RPMI7951 (cell line): ENCODE data around the gene PIK3IP1. TPM values are rescaled to one million over a fixed set of nuclear protein-coding genes. Genes with fewer than 3 reads are reported as not detected.
A peak's percentile ranks its signal among the peaks of the same experiment; 100 is the strongest.
"Not testable (repeated sequence)": the region's sequence is repeated elsewhere in the genome, so short reads cannot be mapped to it uniquely, and the experiment has no call there.

Source experiments
- DNase-seq: peaks from one replicate; pipeline ENCODE4 v3.0.0-alpha.2; 2012; ENCODE audit warnings: low read depth
- total RNA-seq: library from RNA; depleted of rRNA; stranded (reverse); fragments of >200 nt; shearing (Covaris generic); gene quantifications from 2 replicates; pipeline ENCODE4 v1.2.3, GENCODE V29; 2014; rRNA removed

PIK3IP1 gene
- total RNA-seq, 1 experiment from 2014 or later, result 3.0 TPM

DNA sequence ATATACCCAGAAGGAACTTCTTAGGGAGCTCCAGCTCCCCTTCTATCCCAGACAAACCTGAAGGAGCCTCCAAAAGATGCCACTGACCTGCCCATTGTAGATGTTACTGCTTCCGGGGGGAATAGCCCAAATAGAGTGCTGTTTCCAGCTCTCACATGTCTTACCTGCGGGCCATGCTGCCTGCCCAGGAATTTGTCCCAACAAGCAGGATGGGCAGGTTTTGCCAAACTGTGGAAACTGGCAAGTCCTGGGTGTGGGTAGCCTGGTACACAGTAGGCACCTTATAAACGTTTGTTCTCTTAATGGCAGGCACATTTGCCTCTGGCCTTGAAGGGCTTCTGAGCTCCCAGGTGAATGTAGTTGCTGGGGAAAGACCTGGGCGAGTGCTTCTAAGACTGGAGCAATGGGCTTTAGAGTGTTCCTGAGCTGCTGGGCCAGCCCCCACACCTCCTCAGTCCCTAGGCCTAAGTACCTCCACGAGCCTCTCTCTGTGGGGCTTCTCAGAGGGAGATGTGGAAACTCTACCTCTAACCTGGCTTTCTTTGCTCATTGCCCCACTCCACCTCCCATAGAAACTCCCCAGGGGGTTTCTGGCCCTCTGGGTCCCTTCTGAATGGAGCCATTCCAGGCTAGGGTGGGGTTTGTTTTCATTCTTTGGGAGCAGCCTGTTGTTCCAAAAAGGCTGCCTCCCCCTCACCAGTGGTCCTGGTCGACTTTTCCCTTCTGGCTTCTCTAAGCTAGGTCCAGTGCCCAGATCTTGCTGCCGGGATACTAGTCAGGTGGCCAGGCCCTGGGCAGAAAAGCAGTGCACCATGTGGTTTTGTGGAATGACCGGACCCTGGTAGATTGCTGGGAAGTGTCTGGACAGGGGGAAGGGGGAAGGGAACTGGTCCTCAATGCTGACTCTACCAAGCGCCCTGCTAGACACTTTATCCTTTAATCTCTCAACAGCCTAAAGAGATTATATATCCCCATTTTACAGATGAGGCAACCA is 43.0 kb downstream of the PIK3IP1 start:
- no peak for DNase-seq

DNA sequence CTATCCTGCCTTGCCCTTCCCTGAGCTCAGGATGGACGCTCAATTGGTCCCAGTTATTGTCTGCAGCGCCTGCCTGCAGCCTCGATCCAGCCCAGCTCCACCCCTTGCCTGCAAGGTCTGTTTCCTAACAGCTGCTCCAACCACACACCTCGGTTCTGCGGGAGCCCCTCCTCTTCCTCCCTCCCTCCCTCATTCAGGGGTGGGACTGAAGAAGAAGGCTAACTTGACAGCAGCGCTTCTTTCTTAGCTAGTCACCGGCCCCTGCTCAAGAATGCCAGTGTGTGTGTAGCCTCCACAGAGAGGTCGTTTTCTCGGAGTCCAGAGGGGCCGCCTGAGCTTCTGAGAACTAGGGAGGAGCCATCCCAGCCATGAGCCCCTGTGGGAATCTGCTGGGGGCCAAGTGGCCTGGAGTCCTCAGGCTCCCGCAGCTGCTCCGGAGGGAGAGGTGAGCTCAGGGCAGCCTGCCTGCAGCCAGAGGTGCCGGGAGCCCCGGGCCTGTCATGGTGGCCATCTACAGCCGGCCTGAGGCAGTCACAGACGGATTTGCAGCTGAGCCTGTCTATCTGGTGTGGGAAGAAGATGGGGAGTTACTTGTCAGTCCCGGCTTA is 44.0 kb downstream of the PIK3IP1 start:
- peak; percentile 87 for DNase-seq

DNA sequence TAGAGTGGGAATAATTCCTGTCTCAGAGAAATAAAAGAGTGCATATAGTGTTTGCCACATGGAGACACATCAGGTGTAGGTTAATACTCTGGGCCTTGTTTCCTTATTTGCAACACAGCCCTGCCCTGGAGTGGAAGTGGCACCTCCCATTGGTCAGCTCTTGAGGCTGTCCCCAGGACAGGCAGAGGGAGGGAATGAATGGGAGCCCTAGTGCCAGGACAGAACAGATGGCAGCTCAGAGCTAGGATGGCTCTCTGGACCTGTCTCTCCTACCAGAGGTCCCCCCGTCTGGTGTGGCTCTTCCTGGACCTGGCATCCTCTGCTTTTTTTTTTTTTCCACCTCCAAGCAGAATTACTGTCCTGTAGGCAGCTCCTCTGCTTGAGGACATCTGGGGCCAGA is 44.6 kb downstream of the PIK3IP1 start:
- DNase-seq, result peak; percentile 11

DNA sequence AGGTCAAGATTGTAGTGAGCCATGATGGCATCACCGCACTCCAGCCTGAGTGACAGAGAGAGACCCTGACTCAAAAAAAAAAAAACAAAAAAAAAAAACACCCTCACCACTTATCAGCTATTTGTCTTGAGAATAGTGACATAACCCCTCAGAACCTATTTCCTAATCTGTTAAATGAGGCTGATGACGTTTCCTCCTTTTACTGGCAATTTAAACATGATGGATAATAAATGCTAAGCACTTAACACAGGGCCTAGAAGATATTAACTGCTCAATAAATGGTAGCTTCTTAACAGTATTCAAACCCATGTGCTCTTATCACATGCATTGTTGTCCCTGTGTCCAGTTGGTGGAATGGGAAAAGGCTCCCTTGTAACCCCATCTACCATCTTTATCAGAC is 45.6 kb downstream of the PIK3IP1 start:
- no peak for DNase-seq

DNA sequence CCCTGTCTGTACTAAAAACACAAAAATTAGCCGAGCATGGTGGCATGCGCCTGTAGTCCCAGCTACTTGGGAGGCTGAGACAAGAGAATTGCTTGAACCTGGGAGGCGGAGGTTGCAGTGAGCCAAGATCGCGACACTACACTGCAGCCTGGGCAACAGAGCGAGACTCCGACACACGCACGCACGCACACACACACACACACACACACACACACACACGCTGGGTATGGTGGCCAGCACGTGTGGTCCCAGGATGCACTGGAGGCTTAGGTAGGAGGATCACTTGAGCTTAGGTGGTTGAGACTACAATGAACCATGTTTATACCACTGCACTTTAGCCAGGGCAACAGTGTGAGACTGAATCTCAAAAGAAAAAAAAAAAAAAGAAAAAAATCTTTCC is 46.3 kb downstream of the PIK3IP1 start:
- DNase-seq, result not testable (repeated sequence)

DNA sequence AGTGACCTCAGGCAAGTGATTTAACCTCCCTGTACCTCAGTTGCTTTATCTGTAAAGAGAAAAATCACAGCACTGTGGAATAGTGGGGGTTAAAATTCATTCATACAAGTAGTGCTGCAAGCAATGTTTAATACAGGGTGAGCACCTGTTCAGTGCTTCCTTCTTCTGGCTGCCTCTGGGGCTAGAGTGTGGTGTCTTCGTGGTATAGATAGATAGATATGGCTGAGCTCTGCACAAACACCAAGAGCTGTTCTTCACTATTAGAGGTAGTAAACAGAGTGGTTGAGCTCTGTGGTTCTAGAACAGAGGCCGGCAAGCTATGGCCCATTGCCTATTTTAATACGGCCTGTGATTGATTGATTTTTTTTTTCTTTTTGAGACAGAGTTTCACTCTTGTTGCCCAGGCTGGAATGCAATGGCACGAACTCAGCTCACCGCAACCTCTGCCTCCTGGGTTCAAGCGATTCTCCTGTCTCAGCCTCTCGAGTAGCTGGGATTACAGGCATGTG is 47.3 kb downstream of the PIK3IP1 start:
- no peak for DNase-seq

DNA sequence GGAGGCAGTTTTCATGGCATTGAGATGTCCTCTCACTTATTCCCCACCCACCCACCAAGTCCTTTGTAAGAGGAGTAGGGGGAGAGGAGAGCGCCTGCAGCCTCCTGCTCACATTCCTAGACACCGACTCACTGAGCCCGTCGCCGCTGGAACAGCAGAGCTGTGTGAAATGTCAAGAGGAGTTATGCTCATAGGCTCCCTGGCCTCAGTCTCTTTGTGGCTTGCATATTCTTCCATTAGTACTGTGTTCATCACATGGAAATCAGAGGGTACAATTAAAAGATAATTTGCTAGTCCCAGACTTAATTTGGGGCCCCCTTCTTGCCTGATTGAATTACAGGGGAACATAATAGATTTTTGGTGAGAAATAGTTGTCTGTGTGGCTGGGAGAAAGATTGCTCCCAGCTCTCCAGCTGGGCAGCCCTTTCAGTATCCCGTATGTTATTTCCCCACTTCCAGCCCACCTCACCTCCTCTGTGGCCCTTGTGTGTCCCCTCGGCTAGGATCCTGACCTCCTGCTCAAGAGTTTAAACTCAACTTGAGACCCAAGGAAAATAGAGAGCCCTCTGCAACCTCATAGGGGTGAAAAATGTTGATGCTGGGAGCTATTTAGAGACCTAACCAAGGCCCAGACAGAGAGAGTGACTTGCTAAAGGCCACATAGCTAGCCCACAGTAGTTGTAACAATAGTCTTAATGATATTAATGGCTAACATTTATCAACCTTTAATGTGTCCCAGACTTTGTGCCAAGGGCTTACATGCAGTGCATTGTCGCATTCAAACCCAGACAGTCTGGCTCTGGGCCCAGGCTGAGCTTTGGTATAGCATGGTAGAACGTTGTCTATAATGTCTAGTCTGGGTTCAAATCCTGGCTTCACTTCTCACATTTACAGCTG is 48.0 kb downstream of the PIK3IP1 start:
- peak; percentile 76 for DNase-seq

DNA sequence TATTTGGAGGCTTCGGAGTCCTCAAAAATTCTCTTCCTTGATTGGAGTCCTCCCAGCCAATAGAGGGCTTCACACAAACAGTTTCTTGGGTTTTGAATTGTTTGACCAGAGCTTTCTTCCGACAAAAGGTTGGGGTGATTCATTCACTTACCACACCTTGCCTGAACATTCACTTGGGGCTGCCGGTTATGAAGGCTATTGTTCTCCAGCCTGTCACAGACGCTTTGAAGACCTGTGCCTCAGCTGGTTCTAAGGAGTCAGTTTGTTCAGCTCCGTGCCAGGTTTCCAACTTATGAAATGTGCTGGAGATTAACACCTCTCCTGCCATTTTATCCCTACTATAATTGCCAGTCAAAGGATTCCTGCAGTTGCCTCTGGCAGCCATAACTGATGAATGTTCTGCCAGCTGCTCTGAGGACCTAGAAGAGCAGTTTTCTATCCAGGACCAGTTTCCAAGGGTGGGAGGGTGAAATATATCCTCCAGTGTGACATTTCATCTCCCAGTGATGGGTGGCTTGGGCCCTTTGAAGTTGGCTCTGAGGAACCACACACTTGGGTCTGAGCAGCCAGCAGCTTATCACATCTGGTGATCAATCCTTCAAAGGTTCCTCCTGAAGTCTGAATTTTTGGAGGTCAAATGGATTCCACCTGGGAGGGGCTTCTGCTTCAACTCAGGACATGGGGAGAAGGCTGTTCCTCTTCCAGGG is 48.8 kb downstream of the PIK3IP1 start:
- peak; percentile 61 for DNase-seq

DNA sequence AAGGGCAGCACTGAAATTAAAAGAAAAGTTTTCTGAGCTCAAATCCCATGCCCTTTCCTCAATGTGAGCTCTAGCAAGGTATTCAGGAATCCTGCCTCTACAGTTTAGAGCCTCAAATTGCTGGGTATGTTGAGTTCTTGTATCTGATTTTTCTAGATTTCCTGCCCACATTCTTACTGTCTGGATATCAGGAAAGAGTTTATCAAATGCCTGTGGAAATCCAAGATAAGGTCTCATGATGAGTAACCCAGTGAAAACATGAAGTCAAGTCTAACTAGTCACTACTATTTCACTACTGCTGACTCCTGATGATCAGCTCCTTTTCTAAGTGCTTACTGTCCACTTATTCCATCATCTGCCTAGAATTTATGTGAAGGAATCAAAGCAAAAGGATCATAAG is 50.4 kb downstream of the PIK3IP1 start:
- peak; percentile 24 for DNase-seq

DNA sequence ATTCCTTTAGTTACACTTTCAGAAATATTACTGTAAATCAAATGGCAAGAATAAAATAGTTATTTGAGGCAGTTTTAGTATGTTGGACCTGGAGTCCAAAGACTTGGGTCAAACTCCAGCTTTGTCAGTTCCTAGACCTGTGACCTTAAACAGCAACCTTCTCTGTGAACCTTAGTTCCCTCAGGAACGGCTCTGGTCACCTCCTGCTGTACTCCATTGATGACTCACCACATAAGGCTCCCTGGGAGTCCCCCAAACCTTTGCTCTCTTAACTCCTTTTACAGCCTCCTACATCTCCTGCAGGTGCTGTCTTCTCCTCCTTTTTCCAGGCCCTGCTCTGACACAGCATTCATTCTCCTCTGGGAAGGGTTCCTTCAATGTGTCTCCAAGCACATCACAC is 51.1 kb downstream of the PIK3IP1 start:
- peak; percentile 16 for DNase-seq

DNA sequence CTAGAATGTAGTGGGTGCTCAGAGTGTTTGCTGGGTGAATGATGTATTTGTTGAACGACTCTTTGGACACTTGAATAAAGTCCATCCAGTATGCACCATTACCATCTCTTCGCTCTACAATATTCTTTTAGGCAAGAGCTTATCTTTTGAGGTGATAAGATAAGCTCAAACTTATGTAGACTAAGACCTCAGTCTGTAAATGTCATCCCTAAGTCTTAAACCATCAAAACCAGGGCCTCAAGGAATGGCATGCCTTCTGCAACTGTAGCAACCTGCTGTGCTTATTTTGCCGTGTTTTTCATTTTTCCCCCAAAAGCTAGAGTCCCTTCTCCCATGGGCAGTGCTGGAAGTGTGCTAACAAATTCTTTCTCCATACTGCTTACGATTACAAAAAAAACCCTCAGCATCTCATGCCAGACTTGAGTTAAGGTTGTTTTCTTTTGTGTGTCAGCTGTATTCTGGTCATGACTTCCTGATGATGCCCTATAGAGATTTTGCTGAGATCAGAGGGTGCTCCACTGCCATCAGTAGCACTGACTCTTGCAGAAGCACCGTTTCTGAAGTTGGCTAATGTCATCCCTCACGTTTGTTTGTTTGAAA is 52.4 kb downstream of the PIK3IP1 start:
- no peak for DNase-seq

DNA sequence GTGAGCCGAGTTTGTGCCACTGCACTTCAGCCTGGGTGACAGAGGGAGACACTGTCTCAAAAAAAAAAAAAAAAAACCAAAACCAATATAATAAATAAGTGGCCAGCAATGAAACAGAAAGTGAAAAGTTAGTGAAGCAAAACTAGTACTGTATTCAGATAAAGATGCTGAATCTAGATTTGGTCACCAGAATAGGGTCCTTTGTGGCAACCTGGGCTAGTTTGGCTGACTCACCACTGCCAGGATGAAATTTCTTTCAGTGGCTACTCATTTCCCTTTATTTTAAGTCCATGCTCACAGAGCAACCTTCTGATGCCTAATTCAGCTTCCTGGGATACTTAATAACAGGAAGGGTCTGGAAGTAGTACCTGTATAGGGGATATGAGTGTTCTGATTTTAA is 54.2 kb downstream of the PIK3IP1 start:
- DNase-seq, result no peak

DNA sequence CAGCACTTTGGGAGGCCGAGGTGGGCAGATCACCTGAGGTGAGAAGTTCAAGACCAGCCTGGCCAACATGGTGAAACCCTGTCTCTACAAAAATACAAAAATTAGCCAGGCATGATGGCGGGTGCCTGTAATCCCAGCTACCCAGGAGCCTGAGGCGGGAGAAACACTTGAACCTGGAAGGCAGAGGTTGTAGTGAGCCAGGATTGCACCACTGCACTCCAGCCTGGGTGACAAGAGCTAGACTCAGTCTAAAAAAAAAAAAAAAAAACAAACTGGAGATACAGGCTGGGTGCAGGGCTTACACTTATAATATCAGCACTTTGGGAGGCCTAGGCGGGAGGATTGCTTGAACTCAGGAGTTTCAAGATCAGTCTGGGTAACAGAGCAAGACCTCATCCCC is 56.2 kb downstream of the PIK3IP1 start:
- not testable (repeated sequence) for DNase-seq

DNA sequence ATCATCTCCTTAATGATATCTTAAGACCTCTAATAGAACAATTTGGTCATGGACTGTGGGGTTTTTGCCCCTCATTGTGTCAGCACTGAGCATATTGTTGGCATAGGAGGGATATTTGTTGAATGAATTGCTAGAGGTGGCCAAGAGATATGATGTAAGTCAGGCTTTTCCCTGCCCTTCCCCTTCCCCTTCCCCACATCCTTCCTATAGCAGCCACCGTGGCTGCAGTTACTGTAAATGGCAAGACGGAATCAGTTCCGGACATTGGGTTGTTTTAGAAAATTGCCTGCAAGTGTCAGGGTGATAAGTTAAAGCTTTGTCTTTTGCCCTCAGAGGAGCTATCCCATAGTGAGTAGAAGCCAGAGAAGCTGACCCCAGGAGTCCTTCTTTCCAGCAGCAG is 57.2 kb downstream of the PIK3IP1 start:
- no peak for DNase-seq

DNA sequence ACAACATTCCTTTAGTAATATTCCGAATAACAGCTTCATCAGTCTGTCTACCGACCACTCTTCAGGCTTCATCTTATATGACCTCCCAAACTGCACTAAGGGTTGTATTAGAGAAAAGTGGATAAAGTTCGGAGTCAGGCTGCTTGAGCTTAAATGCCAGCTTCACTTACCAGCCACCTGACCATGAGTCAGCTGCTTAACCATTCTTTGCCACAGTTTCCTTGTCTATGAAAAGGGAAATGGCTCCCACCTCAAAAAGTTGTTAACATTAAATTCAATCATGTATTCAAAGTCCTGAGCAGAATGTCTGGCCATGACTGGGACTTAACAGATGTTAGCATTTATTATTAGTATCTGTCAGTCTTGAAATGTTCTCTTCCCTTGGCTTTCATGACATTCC is 59.3 kb downstream of the PIK3IP1 start:
- peak; percentile 17 for DNase-seq

Other genes with a start within 250 kb of the PIK3IP1 start
- gene SMTN, start 211.2 kb downstream of the PIK3IP1 start, total RNA-seq, result 53.9 and 72.3 TPM in 2 replicates
- gene SELENOM, start 184.9 kb downstream of the PIK3IP1 start, total RNA-seq, result 26.2 and 28.1 TPM in 2 replicates
- 0.12 and 0.29 TPM in 2 replicates for gene INPP5J, start 169.5 kb downstream of the PIK3IP1 start, total RNA-seq
- gene PLA2G3, start 152.0 kb downstream of the PIK3IP1 start, total RNA-seq, result 0.12 TPM in 1 of 2 replicates, not detected in the other
- gene RNF185, start 132.3 kb downstream of the PIK3IP1 start, total RNA-seq, result 17.3 and 19.6 TPM in 2 replicates
- 8.7 TPM in 2 replicates for gene LIMK2, start 80.2 kb downstream of the PIK3IP1 start, total RNA-seq
- gene PATZ1, start 53.9 kb upstream of the PIK3IP1 start, total RNA-seq, result 4.4 and 5.2 TPM in 2 replicates
- gene DRG1, start 107.1 kb upstream of the PIK3IP1 start, total RNA-seq, result 72.3 and 83.7 TPM in 2 replicates
- 4.9 and 59.4 TPM in 2 replicates for gene EIF4ENIF1, start 197.4 kb upstream of the PIK3IP1 start, total RNA-seq
- 6.1 and 10.7 TPM in 2 replicates for gene SFI1, start 204.0 kb upstream of the PIK3IP1 start, total RNA-seq